ENCODE results near the gene PPFIBP1.
"Not testable (repeated sequence)": the region's sequence is repeated elsewhere in the genome, so short reads cannot be mapped to it uniquely, and the experiment has no call there.

Gene PPFIBP1

GRCh38 chr12:27623645-27624044, 99.6 kb downstream of the PPFIBP1 start:
- H3K9me3 ChIP-seq (ENCODE audit: insufficient read depth, low read length): no peaks in the 10 kb centered on the region
- no peaks in the 10 kb centered on the region for H4K20me1 ChIP-seq (ENCODE audit: insufficient read depth, low read length)
- no peak overlapping the region for H2AFZ ChIP-seq (ENCODE audit: low read depth, low read length)
- no peak overlapping the region for H3K27ac ChIP-seq (ENCODE audit: low read length)
- no peaks in the 10 kb centered on the region for H3K36me3 ChIP-seq (replicated peaks; ENCODE audit: low read depth, low read length)
- no peak overlapping the region for H3K4me2 ChIP-seq (ENCODE audit: low read length)
- no peaks in the 10 kb centered on the region for H3K27me3 ChIP-seq (ENCODE audit: low read depth, low read length)
- no peak overlapping the region for H3K4me3 ChIP-seq (ENCODE audit: low read length)
- no peak overlapping the region for H3K9ac ChIP-seq (ENCODE audit: low read length)
- H3K4me1 ChIP-seq (ENCODE audit: low read length): no peaks in the 10 kb centered on the region
- H3K79me2 ChIP-seq (ENCODE audit: low read length): no peaks in the 10 kb centered on the region
- TF ChIP-seq EZH2phosphoT487 (IDR thresholded peaks at IDR 0.05; ENCODE audit: low read depth) (no peak), CTCF (IDR thresholded peaks at IDR 0.05; ENCODE audit: low read depth, low read length) (no peak)

GRCh38 chr12:27624586-27624985, 100.6 kb downstream of the PPFIBP1 start:
- no peaks in the 10 kb centered on the region for H4K20me1 ChIP-seq (ENCODE audit: insufficient read depth, low read length)
- no peak overlapping the region for H3K4me2 ChIP-seq (ENCODE audit: low read length)
- no peaks in the 10 kb centered on the region for H3K36me3 ChIP-seq (replicated peaks; ENCODE audit: low read depth, low read length)
- TF ChIP-seq CTCF (IDR thresholded peaks at IDR 0.05; ENCODE audit: low read depth, low read length) (no peak), EZH2phosphoT487 (IDR thresholded peaks at IDR 0.05; ENCODE audit: low read depth) (no peak)
- H3K4me1 ChIP-seq (ENCODE audit: low read length): no peaks in the 10 kb centered on the region
- no peak overlapping the region for H2AFZ ChIP-seq (ENCODE audit: low read depth, low read length)
- H3K4me3 ChIP-seq (ENCODE audit: low read length): no peak overlapping the region
- no peaks in the 10 kb centered on the region for H3K79me2 ChIP-seq (ENCODE audit: low read length)
- no peaks in the 10 kb centered on the region for H3K27me3 ChIP-seq (ENCODE audit: low read depth, low read length)
- H3K27ac ChIP-seq (ENCODE audit: low read length): no peak overlapping the region
- no peak overlapping the region for H3K9ac ChIP-seq (ENCODE audit: low read length)
- no peaks in the 10 kb centered on the region for H3K9me3 ChIP-seq (ENCODE audit: insufficient read depth, low read length)

- Histone ChIP-seq H3K4me3 (ENCODE audit: low read length) (no peak overlapping the region), H3K9me3 (ENCODE audit: insufficient read depth, low read length) (no peaks in the 10 kb centered on the region), H3K27ac (ENCODE audit: low read length) (no peak overlapping the region), H3K79me2 (ENCODE audit: low read length) (no peaks in the 10 kb centered on the region), H4K20me1 (ENCODE audit: insufficient read depth, low read length) (no peaks in the 10 kb centered on the region), H3K4me1 (ENCODE audit: low read length) (no peaks in the 10 kb centered on the region), H2AFZ (ENCODE audit: low read depth, low read length) (no peak overlapping the region), H3K36me3 (replicated peaks; ENCODE audit: low read depth, low read length) (no peaks in the 10 kb centered on the region), H3K27me3 (ENCODE audit: low read depth, low read length) (peaks cover 2% of the 10 kb centered on the region; the same call in 1 of the 2 replicates), H3K4me2 (ENCODE audit: low read length) (no peak overlapping the region), H3K9ac (ENCODE audit: low read length) (no peak overlapping the region)
- TF ChIP-seq CTCF (IDR thresholded peaks at IDR 0.05; ENCODE audit: low read depth, low read length) (no peak), EZH2phosphoT487 (IDR thresholded peaks at IDR 0.05; ENCODE audit: low read depth) (no peak)
These were observed 103.3 kb downstream of the PPFIBP1 start for GRCh38 chr12:27627123-27627852.

- not testable (repeated sequence) for H3K4me1 ChIP-seq (ENCODE audit: low read length); H4K20me1 ChIP-seq (ENCODE audit: insufficient read depth, low read length); H3K27ac ChIP-seq (ENCODE audit: low read length); H3K9me3 ChIP-seq (ENCODE audit: insufficient read depth, low read length); H3K4me3 ChIP-seq (ENCODE audit: low read length); H3K36me3 ChIP-seq (replicated peaks; ENCODE audit: low read depth, low read length); H3K27me3 ChIP-seq (ENCODE audit: low read depth, low read length); H2AFZ ChIP-seq (ENCODE audit: low read depth, low read length); H3K9ac ChIP-seq (ENCODE audit: low read length); H3K4me2 ChIP-seq (ENCODE audit: low read length); H3K79me2 ChIP-seq (ENCODE audit: low read length)
These were observed 104.0 kb downstream of the PPFIBP1 start for GRCh38 chr12:27627853-27628469.

- H3K4me1 ChIP-seq (ENCODE audit: low read length); H3K9ac ChIP-seq (ENCODE audit: low read length); H2AFZ ChIP-seq (ENCODE audit: low read depth, low read length); H3K27me3 ChIP-seq (ENCODE audit: low read depth, low read length); H3K4me3 ChIP-seq (ENCODE audit: low read length); H3K9me3 ChIP-seq (ENCODE audit: insufficient read depth, low read length); H3K4me2 ChIP-seq (ENCODE audit: low read length); H4K20me1 ChIP-seq (ENCODE audit: insufficient read depth, low read length); H3K36me3 ChIP-seq (replicated peaks; ENCODE audit: low read depth, low read length); H3K27ac ChIP-seq (ENCODE audit: low read length); H3K79me2 ChIP-seq (ENCODE audit: low read length): not testable (repeated sequence)
These were observed 106.2 kb downstream of the PPFIBP1 start for GRCh38 chr12:27630219-27630618.

Data from OCI-LY3 (cell line).